Measurements from ENCODE around the gene PTPRM. TPM values are rescaled to one million over a fixed set of nuclear protein-coding genes. Genes with fewer than 3 reads are reported as not detected.

The PTPRM gene
- total RNA-seq, 2 experiments from 2014 or later = 2.1 to 3.0 TPM

- no peak for TF ChIP-seq CTCF (IDR thresholded peaks at IDR 0.05)
- ATAC-seq = no peak
- H3K9me3 Mint-ChIP-seq = no peaks in the 10 kb centered on the region
- no peaks in the 10 kb centered on the region for H3K36me3 Mint-ChIP-seq (ENCODE audit: low read depth)
- no peak overlapping the region for H3K4me3 Mint-ChIP-seq
- no peak for DNase-seq
- CTCF ChIA-PET = no interaction called here
- H3K27me3 Mint-ChIP-seq = no peaks in the 10 kb centered on the region
- H3K4me1 Mint-ChIP-seq (ENCODE audit: low read depth) = no peaks in the 10 kb centered on the region
- POLR2A ChIA-PET = no interaction called here
- intact Hi-C loops (cut with micrococcal nuclease) = no loop called here
- H3K27ac Mint-ChIP-seq = no peak overlapping the region
Measured at GRCh38 chr18:8162802-8163201, 595.7 kb downstream of the PTPRM start.

- TF ChIP-seq CTCF (IDR thresholded peaks at IDR 0.05) = no peak
- POLR2A ChIA-PET = no interaction called here
- intact Hi-C loops (cut with micrococcal nuclease) = no loop called here
- Mint-ChIP-seq H3K9me3 (no peaks in the 10 kb centered on the region), H3K27me3 (no peaks in the 10 kb centered on the region), H3K36me3 (ENCODE audit: low read depth) (no peaks in the 10 kb centered on the region), H3K4me1 (ENCODE audit: low read depth) (no peaks in the 10 kb centered on the region), H3K27ac (no peak overlapping the region), H3K4me3 (no peak overlapping the region)
- ATAC-seq (no peak), DNase-seq (no peak)
- CTCF ChIA-PET = no interaction called here
Measured at GRCh38 chr18:8163286-8163959, 596.3 kb downstream of the PTPRM start.

GRCh38 chr18:8165095-8165494 lies 598.0 kb downstream of the PTPRM start:
- ATAC-seq (no peak), DNase-seq (no peak)
- ChIA-PET POLR2A (no interaction called here), CTCF (no interaction called here)
- intact Hi-C loops (cut with micrococcal nuclease) = no loop called here
- Mint-ChIP-seq H3K4me3 (no peak overlapping the region), H3K9me3 (no peaks in the 10 kb centered on the region), H3K27ac (no peak overlapping the region), H3K4me1 (ENCODE audit: low read depth) (no peaks in the 10 kb centered on the region), H3K27me3 (no peaks in the 10 kb centered on the region), H3K36me3 (ENCODE audit: low read depth) (no peaks in the 10 kb centered on the region)
- TF ChIP-seq CTCF (IDR thresholded peaks at IDR 0.05) = no peak

- intact Hi-C loops (cut with micrococcal nuclease) = no loop called here
- no peaks in the 10 kb centered on the region for H3K36me3 Mint-ChIP-seq (ENCODE audit: low read depth)
- H3K27ac Mint-ChIP-seq = no peak overlapping the region
- H3K4me3 Mint-ChIP-seq = no peak overlapping the region
- ChIA-PET POLR2A (no interaction called here), CTCF (no interaction called here)
- peaks cover 2% of the 10 kb centered on the region for H3K27me3 Mint-ChIP-seq
- no peak for ATAC-seq
- no peak for DNase-seq
- TF ChIP-seq CTCF (IDR thresholded peaks at IDR 0.05) = no peak
- H3K4me1 Mint-ChIP-seq (ENCODE audit: low read depth) = no peaks in the 10 kb centered on the region
- H3K9me3 Mint-ChIP-seq = no peaks in the 10 kb centered on the region
Measured at GRCh38 chr18:8167026-8167425, 599.9 kb downstream of the PTPRM start.

- H3K36me3 Mint-ChIP-seq (ENCODE audit: low read depth) = no peaks in the 10 kb centered on the region
- H3K4me1 Mint-ChIP-seq (ENCODE audit: low read depth) = no peaks in the 10 kb centered on the region
- DNase-seq = no peak
- no peaks in the 10 kb centered on the region for H3K9me3 Mint-ChIP-seq
- POLR2A ChIA-PET = no interaction called here
- H3K4me3 Mint-ChIP-seq = no peak overlapping the region
- no peak for TF ChIP-seq CTCF (IDR thresholded peaks at IDR 0.05)
- no peak overlapping the region for H3K27ac Mint-ChIP-seq
- intact Hi-C loops (cut with micrococcal nuclease) = no loop called here
- CTCF ChIA-PET = no interaction called here
- H3K27me3 Mint-ChIP-seq = peaks cover 2% of the 10 kb centered on the region
- no peak for ATAC-seq
Measured at GRCh38 chr18:8167673-8168072, 600.6 kb downstream of the PTPRM start.

Data from activated CD8-positive, alpha-beta T cell treated with anti-CD3 and anti-CD28 coated beads for 36 hours (primary cell).